NCI-H510A treated with DMSO at 0.1 percent for 48 hours (cell line): ENCODE measurements around the gene PBX2.
"Not testable (repeated sequence)": the region's sequence is repeated elsewhere in the genome, so short reads cannot be mapped to it uniquely, and the experiment has no call there.

Experiments
- DNase-seq: peaks from one replicate; lab custom pipeline; 2025; lab: John Stamatoyannopoulos, UW

The PBX2 gene

DNA sequence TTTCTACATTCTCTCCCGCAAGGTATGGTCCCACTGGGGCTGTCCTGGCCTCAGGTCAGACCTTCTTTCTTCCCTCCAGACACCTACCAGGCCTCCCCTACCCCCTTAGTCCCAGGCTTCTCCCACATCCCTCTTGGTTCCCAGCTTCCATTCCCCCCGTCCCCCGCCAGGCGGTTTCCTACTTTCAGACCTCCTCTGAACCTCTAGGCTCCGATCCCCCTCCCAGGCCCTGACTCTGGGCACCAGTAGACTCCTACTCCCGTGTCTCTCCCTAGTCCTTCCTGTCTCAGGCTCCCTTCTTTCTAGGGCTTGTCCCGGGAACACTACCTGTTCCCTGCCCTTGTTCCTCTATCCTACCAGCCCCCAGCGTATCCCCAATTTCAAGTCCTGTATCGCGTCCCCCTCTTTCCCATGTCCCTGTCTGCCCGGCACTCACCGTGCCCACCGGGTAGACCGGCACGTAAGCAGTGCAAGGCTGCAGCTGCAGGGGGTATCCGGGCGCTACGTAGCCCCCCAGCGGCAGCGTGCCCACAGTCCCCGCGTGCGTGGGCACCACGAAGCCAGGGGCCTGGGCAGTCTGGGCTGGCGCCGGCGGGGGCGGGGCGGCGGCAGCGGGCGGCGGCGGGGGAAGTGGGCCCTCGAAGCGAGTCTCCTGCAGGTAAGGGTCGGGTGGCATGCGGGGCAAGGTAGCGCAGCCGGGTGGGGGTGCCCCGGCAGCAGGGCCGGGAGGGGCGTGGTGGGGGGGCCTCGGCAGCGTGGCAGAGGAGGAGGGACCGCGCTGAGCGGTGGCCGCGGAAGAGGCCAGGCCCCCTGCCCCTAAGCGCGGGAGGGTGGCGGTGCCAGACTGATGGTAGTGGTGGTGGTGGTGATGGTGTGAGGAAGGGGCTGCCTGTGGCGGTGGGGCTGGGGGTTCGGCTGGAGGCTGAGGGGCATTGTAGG, 39.8 kb downstream of the PBX2 start:
- no peak for DNase-seq

DNA sequence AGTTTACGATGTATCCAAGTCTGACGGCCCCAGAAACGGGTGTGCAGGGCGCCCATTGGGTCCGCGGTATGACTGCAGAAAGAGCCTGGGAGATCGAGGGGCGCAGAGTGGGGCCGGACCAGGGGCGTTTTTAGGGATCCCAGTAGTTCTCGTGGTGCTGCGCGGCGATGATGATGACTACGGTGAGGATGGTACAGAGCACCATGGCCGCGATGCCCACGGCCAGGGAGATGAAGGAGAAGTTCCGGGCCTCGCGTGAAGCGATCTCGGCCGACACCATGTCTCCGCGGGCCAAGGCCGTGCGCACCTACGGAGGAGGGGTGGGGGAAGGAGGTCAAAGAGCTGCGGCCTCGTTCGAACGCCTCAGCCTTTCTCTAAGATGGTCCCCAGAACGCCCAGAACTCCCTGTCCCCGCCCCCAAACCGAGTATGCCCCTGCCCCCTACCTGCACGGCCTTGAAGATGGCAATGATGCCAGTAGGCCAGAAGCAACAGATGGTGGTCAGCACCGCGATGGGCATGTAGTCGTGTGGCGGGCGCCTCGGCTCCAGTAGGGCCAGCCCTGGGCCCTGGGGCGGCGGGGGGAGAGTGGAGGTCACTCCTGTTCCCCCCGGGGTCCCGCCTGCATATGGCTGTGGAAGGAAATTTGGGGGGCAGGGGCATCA, 40.8 kb downstream of the PBX2 start:
- DNase-seq: no peak

DNA sequence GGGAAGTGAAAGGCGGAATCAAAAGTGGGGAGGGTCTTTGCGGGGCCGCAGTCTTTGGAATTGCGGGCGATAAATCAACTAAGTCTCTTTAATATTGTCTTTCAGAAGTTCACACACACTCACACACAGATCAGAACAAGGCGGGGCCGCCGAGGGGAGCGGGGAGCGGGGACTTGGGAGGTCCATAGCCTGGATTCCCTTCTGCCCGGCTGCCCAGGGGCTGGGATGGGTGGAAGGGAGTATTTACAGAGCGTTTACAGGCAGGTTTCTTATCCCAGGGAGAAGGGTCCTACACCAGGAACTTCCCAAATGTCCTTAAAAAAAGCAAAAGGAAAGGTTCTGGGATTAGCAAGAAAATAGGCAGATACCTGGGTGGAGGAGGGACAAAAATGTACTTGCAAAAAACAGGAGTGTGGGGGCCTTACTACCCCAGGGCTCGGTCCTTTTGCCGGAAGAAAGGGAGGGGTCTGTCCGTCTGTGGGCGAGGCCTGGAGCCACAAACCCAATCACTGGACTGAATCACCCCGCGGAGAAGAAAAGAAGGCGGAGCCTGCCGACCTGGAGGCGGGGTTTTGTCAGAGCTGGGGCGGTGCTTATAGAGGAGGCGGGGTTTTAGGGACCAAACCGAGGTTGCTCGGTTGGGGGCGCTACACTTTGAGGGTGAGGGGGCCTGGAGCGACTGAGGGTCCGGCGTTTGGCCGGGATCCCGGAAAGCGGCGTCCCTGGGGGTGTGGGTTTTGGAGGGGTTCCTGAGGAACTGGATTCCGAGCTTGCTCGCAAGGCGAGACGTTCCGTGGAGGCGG, 41.5 kb downstream of the PBX2 start:
- no peak for DNase-seq

DNA sequence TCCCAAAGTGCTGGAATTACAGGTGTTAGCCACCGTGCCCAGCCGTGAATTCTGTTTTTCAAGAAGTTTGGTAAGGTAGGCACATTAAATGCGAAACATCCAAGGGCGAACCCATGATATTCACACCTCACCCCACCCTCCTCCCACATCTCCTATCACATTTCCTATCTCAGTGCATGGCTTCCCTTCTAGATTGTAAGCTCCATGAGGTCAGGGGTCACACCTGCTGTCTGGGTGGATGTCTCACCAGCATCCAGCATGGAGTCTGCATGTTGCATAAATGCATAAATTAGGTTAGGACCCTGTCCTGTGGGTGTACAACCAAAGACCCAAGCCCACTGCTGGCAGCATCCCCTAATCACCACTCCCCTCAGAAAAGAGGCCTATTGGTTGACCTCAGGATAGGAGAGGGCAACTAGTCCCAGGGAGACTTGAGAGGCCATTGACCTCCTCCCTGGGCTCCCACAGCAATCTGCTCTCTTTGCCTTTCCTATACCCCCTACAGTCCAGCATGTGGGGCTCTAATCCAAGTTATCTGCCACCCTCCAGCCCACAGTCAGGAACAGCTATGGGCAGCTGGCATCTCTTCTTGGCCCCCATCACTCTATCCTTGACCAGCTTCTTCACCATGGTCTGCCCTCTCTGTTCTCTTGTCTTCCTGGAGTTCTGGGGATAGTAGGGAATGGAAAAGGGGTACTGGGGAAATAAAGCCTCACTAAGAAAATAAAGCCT, 42.4 kb downstream of the PBX2 start:
- DNase-seq: no peak

DNA sequence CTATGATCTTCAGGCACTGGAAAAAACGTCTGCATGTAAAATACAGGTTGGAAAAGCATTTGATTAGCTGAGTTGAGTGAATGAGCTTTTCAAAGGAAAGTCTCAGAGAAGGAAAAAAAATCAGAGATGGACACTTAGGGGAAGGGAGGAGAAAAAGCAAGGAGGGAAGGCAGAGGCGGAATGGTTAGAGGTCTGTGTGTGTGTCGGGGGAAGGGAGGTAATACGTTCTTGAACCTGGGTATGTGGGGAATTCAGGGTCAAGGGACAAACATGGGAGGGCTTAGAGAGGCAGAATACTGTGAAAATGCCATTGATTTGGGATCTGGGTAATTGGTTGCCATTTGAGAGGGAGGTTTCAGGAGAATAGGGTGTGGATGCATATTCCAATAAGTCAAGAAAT, 43.3 kb downstream of the PBX2 start:
- no peak for DNase-seq

DNA sequence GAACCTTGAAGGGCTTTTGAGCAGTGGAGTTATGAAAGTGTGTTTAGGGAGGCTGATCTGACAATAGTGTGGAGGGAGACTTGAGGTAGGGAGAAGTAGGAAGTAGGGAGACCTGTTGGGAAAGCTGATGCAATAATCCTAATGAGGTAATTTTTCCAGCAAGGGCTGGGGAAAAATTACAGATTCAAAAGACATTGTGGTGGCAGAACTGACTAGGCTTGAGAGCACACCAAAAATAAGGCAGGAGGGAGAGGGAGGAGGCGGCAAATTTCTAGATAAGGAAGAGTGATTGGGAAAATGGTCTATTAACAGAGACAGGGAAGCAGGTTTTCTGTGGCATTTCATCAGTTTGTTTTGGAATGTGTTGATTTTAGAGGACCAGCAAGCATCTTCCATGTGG, 43.7 kb downstream of the PBX2 start:
- no peak for DNase-seq

DNA sequence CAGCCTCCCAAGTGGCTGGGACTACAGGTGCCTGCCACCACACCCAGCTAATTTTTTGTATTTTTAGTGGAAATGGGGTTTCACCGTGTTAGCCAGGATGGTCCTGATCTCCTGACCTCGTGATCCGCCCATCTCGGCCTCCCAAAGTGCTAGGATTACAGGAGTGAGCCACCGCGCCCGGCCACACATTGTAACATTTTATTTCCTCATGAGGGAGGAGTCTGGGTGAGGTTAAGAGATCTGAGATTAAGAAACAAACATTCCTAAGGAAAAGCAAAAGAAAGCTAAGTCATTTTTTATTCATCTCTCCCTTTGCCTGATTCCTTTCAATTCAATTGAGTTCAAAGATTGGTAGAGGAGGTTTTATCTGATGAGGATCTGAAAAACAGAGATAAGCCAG, 45.8 kb downstream of the PBX2 start:
- DNase-seq: not testable (repeated sequence)

DNA sequence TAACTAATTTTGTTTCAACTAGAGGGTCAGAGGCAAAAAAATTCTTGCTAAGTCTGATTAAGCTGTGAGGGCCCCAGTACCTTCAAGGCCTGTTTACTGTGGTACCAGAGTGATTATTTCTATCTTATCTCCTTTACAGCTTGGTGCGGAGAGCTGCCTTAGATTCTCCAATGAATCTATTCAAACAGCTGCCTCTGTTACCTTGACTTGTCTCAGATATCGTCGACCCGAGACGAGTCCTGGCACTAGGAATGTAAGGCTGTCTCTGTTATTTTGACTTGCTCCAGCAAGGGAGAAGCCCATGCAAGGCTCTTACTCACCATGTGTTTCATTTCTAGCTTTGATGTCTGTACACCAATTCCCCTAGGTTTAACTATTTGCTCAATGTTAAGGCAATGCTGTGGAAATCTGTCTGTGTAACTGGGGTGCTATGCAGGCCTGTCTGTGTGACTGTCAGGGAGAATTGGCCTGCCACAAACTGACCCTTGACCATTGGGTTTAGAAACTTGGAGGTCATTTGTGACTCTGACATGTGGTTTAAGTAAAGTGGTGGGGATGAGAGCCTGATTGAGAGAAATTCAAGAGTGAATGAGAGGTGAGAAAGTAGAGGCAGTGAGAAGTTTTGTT, 49.5 kb downstream of the PBX2 start:
- DNase-seq: no peak

DNA sequence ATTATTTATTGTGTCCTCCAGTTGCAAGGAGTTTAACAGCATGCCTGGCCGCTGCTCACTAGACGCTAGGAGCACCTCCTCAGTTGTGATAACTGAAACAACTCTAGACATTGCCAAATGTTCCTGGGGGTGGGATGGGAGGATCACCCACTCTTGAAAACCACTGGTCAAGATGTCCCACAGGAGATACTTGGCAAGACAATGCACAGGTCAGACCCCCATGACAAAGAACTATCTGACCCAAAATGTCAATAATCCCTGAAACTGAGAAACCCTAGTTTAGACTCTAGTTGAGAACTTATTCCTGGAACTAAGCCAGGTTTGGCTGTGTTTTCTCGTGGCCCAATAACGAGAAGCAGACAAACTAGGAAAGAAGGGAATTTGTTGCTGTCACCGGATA, 50.4 kb downstream of the PBX2 start:
- DNase-seq: no peak

DNA sequence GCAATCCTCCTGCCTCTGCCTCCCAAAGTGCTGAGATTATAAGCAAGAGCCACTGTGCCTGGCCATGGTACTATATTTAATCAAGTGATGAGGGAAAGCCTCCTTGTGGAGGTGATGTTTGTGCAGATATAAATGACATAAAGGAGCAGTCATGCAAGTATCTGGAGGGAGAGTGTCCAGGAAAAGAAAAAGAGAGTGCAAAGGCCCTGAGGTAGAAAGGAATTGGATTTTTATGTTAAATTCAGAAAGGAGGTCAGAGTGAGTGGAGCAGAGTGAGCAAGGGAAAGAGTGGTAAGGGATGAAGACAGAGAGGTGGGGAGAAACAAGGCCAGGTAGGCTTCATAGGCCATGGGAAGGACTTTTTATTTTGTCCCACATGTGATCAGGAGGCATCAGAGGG, 52.5 kb downstream of the PBX2 start:
- DNase-seq: no peak
